ENCODE measurements around the gene AFAP1. TPM values are rescaled to one million over a fixed set of nuclear protein-coding genes. Genes with fewer than 3 reads are reported as not detected.

Gene AFAP1
- total RNA-seq, 1 experiment from 2014 or later: 22.5 TPM

DNA sequence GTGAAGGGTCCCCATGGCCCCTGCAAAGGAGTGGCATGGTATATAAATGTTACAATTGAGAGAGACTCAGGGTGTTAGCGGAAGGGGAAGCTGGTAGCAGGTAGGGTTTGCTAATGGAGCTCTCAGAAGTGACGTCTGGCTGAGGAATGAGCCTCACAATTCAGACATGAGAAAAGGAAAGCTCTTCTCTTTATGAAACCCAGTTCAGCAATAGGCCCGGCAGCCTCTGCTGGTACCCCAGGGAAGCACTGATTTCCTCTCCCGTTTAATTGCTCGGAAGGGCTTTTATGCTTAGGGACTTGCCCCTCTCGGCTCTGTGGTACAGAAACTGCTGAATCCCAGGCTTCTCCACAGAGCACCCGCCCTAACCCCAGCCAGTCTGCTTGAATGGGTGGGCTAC lies 19.4 kb upstream of the AFAP1 start:
- no peaks in the 10 kb centered on the region for H3K27me3 Mint-ChIP-seq (ENCODE audit: insufficient read depth, unreplicated experiment)
- no peak for DNase-seq (ENCODE audit: unreplicated experiment)
- intact Hi-C loops (cut with micrococcal nuclease): no loop called here
- no peak overlapping the region for H3K4me3 Mint-ChIP-seq (ENCODE audit: unreplicated experiment)
- BruUV-seq (replicated peaks): no TSS peak
- no peak overlapping the region for H3K27ac Mint-ChIP-seq (ENCODE audit: low read depth, unreplicated experiment)
- ChIA-PET POLR2A (interaction anchor here (0.8 to 7.1 kb wide), 4 partner anchors 8 to 29 kb away, joined by 3 to 62 read pairs (median 16); partner anchors contain the start of gene AFAP1), CTCF (interaction anchor here (1.1 kb wide), 1 partner anchor 20 kb away, joined by 3 read pairs; no protein-coding TSS in a partner anchor)
- TF ChIP-seq CTCF (IDR thresholded peaks at IDR 0.05; ENCODE audit: unreplicated experiment): no peak
- H3K4me1 Mint-ChIP-seq (ENCODE audit: insufficient read depth, unreplicated experiment): peaks cover 27% of the 10 kb centered on the region
- H3K9me3 Mint-ChIP-seq (ENCODE audit: unreplicated experiment): no peaks in the 10 kb centered on the region
- peaks cover 5% of the 10 kb centered on the region for H3K36me3 Mint-ChIP-seq (ENCODE audit: insufficient read depth, unreplicated experiment)

- intact Hi-C loops (cut with micrococcal nuclease): no loop called here
- Mint-ChIP-seq H3K27ac (ENCODE audit: low read depth, unreplicated experiment) (peak overlapping the region; percentile 9), H3K36me3 (ENCODE audit: insufficient read depth, unreplicated experiment) (peaks cover 5% of the 10 kb centered on the region), H3K4me3 (ENCODE audit: unreplicated experiment) (no peak overlapping the region), H3K9me3 (ENCODE audit: unreplicated experiment) (no peaks in the 10 kb centered on the region), H3K4me1 (ENCODE audit: insufficient read depth, unreplicated experiment) (peaks cover 23% of the 10 kb centered on the region), H3K27me3 (ENCODE audit: insufficient read depth, unreplicated experiment) (no peaks in the 10 kb centered on the region)
- POLR2A ChIA-PET: interaction anchor here (1.4 to 7.1 kb wide), 4 partner anchors 10 to 21 kb away, joined by 5 to 62 read pairs (median 8); partner anchors contain the start of gene AFAP1
- no peak for TF ChIP-seq CTCF (IDR thresholded peaks at IDR 0.05; ENCODE audit: unreplicated experiment)
- BruUV-seq (replicated peaks): no TSS peak
- DNase-seq (ENCODE audit: unreplicated experiment): no peak
- CTCF ChIA-PET: interaction anchor here (0.6 to 1.1 kb wide), 4 partner anchors 18 to 155 kb away, joined by 3 to 5 read pairs (median 4); partner anchors contain the start of gene AFAP1
Observed at GRCh38 chr4:7956934-7957656, 17.4 kb upstream of the AFAP1 start.

GRCh38 chr4:7956270-7956808 lies 16.7 kb upstream of the AFAP1 start:
- H3K36me3 Mint-ChIP-seq (ENCODE audit: insufficient read depth, unreplicated experiment): peaks cover 5% of the 10 kb centered on the region
- peak overlapping the region; percentile 9 for H3K27ac Mint-ChIP-seq (ENCODE audit: low read depth, unreplicated experiment)
- no peaks in the 10 kb centered on the region for H3K9me3 Mint-ChIP-seq (ENCODE audit: unreplicated experiment)
- intact Hi-C loops (cut with micrococcal nuclease): no loop called here
- DNase-seq (ENCODE audit: unreplicated experiment): peak; percentile 96
- no TSS peak for BruUV-seq (replicated peaks)
- POLR2A ChIA-PET: interaction anchor here (0.6 to 7.1 kb wide), 6 partner anchors 10 to 26 kb away, joined by 3 to 62 read pairs (median 6); partner anchors contain the start of gene AFAP1
- no peak overlapping the region for H3K4me3 Mint-ChIP-seq (ENCODE audit: unreplicated experiment)
- no peaks in the 10 kb centered on the region for H3K27me3 Mint-ChIP-seq (ENCODE audit: insufficient read depth, unreplicated experiment)
- H3K4me1 Mint-ChIP-seq (ENCODE audit: insufficient read depth, unreplicated experiment): peaks cover 23% of the 10 kb centered on the region
- no peak for TF ChIP-seq CTCF (IDR thresholded peaks at IDR 0.05; ENCODE audit: unreplicated experiment)
- CTCF ChIA-PET: interaction anchor here (0.9 to 1.0 kb wide), 3 partner anchors 30 to 153 kb away, joined by 3 to 5 read pairs (median 4); no protein-coding TSS in a partner anchor

- Mint-ChIP-seq H3K9me3 (ENCODE audit: unreplicated experiment) (no peaks in the 10 kb centered on the region), H3K4me1 (ENCODE audit: insufficient read depth, unreplicated experiment) (peaks cover 15% of the 10 kb centered on the region), H3K4me3 (ENCODE audit: unreplicated experiment) (no peak overlapping the region), H3K36me3 (ENCODE audit: insufficient read depth, unreplicated experiment) (no peaks in the 10 kb centered on the region), H3K27me3 (ENCODE audit: insufficient read depth, unreplicated experiment) (no peaks in the 10 kb centered on the region), H3K27ac (ENCODE audit: low read depth, unreplicated experiment) (no peak overlapping the region)
- intact Hi-C loops (cut with micrococcal nuclease): no loop called here
- ChIA-PET POLR2A (interaction anchor here (0.6 to 7.1 kb wide), 5 partner anchors 11 to 230 kb away, joined by 3 to 62 read pairs (median 5); partner anchors contain the start of gene AFAP1), CTCF (interaction anchor here (0.7 kb wide), 2 partner anchors 26 to 251 kb away, joined by 3 to 4 read pairs; no protein-coding TSS in a partner anchor)
- DNase-seq (ENCODE audit: unreplicated experiment): no peak
- no TSS peak for BruUV-seq (replicated peaks)
- TF ChIP-seq CTCF (IDR thresholded peaks at IDR 0.05; ENCODE audit: unreplicated experiment): no peak
Observed at GRCh38 chr4:7955393-7955792, 15.7 kb upstream of the AFAP1 start.

Measured in MCF 10A (cell line).